BE2C (cell line): ENCODE data around the gene IGFBP7.

Experiments
- DNase-seq: peaks from one replicate; pipeline ENCODE4 v3.0.0-alpha.2; 2020
- H3K27me3 ChIP-seq: fragments of 250-450 bp; sonication (Bioruptor Pico); 2 replicates; pipeline ENCODE4 v1.5.1; 2020; ENCODE audit warnings: mild to moderate bottlenecking
- H3K36me3 ChIP-seq: fragments of 250-450 bp; sonication (Bioruptor Pico); 2 replicates; pipeline ENCODE4 v1.5.1; 2020; ENCODE audit warnings: mild to moderate bottlenecking
- H3K4me1 ChIP-seq: fragments of 250-450 bp; sonication (Bioruptor Pico); 2 replicates; pipeline ENCODE4 v1.5.1; 2020
- H3K4me3 ChIP-seq: 2 replicates; pipeline ENCODE4 v1.5.1; 2011; ENCODE audit warnings: low read depth, low read length
- H3K9me3 ChIP-seq: fragments of 250-450 bp; sonication (Bioruptor Pico); 2 replicates; pipeline ENCODE4 v1.5.1; 2020
- CTCF ChIP-seq: IDR thresholded peaks from 2 replicates; pipeline ENCODE4 v1.5.1; 2012; ENCODE audit warnings: mild to moderate bottlenecking, low read depth, low read length

IGFBP7 gene

GRCh38 chr4:57148831-57149505, 38.8 kb upstream of the IGFBP7 start:
- DNase-seq, result no peak
- Histone ChIP-seq H3K9me3 (no peaks in the 10 kb centered on the region), H3K27me3 (no peaks in the 10 kb centered on the region), H3K4me3 (no peak overlapping the region), H3K36me3 (no peaks in the 10 kb centered on the region), H3K4me1 (no peaks in the 10 kb centered on the region)
- no peak for TF ChIP-seq CTCF

GRCh38 chr4:57148177-57148576, 38.0 kb upstream of the IGFBP7 start:
- Histone ChIP-seq H3K4me3 (no peak overlapping the region), H3K36me3 (no peaks in the 10 kb centered on the region), H3K4me1 (no peaks in the 10 kb centered on the region), H3K9me3 (no peaks in the 10 kb centered on the region), H3K27me3 (no peaks in the 10 kb centered on the region)
- DNase-seq, result no peak
- TF ChIP-seq CTCF, result no peak

GRCh38 chr4:57147335-57148060, 37.3 kb upstream of the IGFBP7 start:
- H3K9me3 ChIP-seq, result no peaks in the 10 kb centered on the region
- H3K36me3 ChIP-seq, result no peaks in the 10 kb centered on the region
- H3K27me3 ChIP-seq, result no peaks in the 10 kb centered on the region
- DNase-seq, result no peak
- no peak for TF ChIP-seq CTCF
- no peaks in the 10 kb centered on the region for H3K4me1 ChIP-seq
- no peak overlapping the region for H3K4me3 ChIP-seq

GRCh38 chr4:57146444-57146843, 36.3 kb upstream of the IGFBP7 start:
- Histone ChIP-seq H3K27me3 (no peaks in the 10 kb centered on the region), H3K4me1 (no peaks in the 10 kb centered on the region), H3K36me3 (no peaks in the 10 kb centered on the region), H3K4me3 (no peak overlapping the region), H3K9me3 (no peaks in the 10 kb centered on the region)
- DNase-seq, result no peak
- TF ChIP-seq CTCF, result no peak

GRCh38 chr4:57144466-57144865, 34.3 kb upstream of the IGFBP7 start:
- Histone ChIP-seq H3K4me1 (no peaks in the 10 kb centered on the region), H3K4me3 (no peak overlapping the region), H3K9me3 (no peaks in the 10 kb centered on the region), H3K36me3 (no peaks in the 10 kb centered on the region), H3K27me3 (no peaks in the 10 kb centered on the region)
- TF ChIP-seq CTCF, result no peak
- DNase-seq, result no peak

- H3K9me3 ChIP-seq, result no peaks in the 10 kb centered on the region
- no peaks in the 10 kb centered on the region for H3K4me1 ChIP-seq
- no peak for DNase-seq
- H3K36me3 ChIP-seq, result no peaks in the 10 kb centered on the region
- no peak for TF ChIP-seq CTCF
- H3K27me3 ChIP-seq, result no peaks in the 10 kb centered on the region
- no peak overlapping the region for H3K4me3 ChIP-seq
Observed at GRCh38 chr4:57139783-57140182, 29.6 kb upstream of the IGFBP7 start.
